KMS-11 (cell line): Measurements from ENCODE around the gene STAC2.
A peak's percentile ranks its signal among the peaks of the same experiment; 100 is the strongest.
"Not testable (repeated sequence)": the region's sequence is repeated elsewhere in the genome, so short reads cannot be mapped to it uniquely, and the experiment has no call there.

ENCODE experiments used
- H2AFZ ChIP-seq: fragments of 200-600 bp; sonication (generic); 2 replicates; pipeline ENCODE4 v1.6.1; 2016; ENCODE audit warnings: antibody characterized with exemption, mixed run types, low read depth
- H3K27ac ChIP-seq: fragments of 200-600 bp; sonication (generic); 2 replicates; pipeline ENCODE4 v1.6.1; 2016; ENCODE audit warnings: mild to moderate bottlenecking, mixed run types
- H3K27me3 ChIP-seq: fragments of 200-600 bp; sonication (generic); 2 replicates; pipeline ENCODE4 v1.6.1; 2017; ENCODE audit warnings: mild to moderate bottlenecking, low read depth, mixed run types, moderate library complexity; ENCODE audit not compliant: insufficient read depth
- H3K36me3 ChIP-seq: fragments of 200-600 bp; sonication (generic); 2 replicates; pipeline ENCODE4 v1.6.1; 2017; ENCODE audit warnings: mild to moderate bottlenecking, mixed run types; ENCODE audit not compliant: insufficient read depth
- H3K4me1 ChIP-seq: fragments of 200-600 bp; sonication (generic); 2 replicates; pipeline ENCODE4 v1.6.1; 2016; ENCODE audit warnings: mild to moderate bottlenecking, low read depth, mixed run types; ENCODE audit not compliant: poor library complexity, severe bottlenecking
- H3K4me2 ChIP-seq: fragments of 200-600 bp; sonication (generic); 2 replicates; pipeline ENCODE4 v1.7.0; 2016; ENCODE audit warnings: mild to moderate bottlenecking, mixed run types
- H3K4me3 ChIP-seq: fragments of 200-600 bp; sonication (generic); IDR thresholded peaks from 2 replicates; pipeline ENCODE4 v1.6.1; 2017; ENCODE audit warnings: low read depth, low read length, mixed read lengths; ENCODE audit not compliant: insufficient read depth
- H3K79me2 ChIP-seq: fragments of 200-600 bp; sonication (generic); 2 replicates; pipeline ENCODE4 v1.6.1; 2016; ENCODE audit warnings: low read depth, mixed run types; ENCODE audit not compliant: insufficient read depth
- H3K9ac ChIP-seq: fragments of 200-600 bp; sonication (generic); 2 replicates; pipeline ENCODE4 v1.6.1; 2016; ENCODE audit warnings: mild to moderate bottlenecking, mixed run types
- H4K20me1 ChIP-seq: fragments of 200-600 bp; sonication (generic); 2 replicates; pipeline ENCODE4 v1.6.1; 2016; ENCODE audit warnings: mild to moderate bottlenecking, mixed run types; ENCODE audit not compliant: insufficient read depth
- TF ChIP-seq, protein P1 (sequence below): fragments of 200-600 bp; sonication (generic); conservative IDR thresholded peaks from 2 replicates; pipeline ENCODE4 v1.6.1; 2017; ENCODE audit warnings: low read depth, mild to moderate bottlenecking, antibody characterized with exemption, low read length, moderate library complexity, mixed read lengths

The STAC2 gene

DNA sequence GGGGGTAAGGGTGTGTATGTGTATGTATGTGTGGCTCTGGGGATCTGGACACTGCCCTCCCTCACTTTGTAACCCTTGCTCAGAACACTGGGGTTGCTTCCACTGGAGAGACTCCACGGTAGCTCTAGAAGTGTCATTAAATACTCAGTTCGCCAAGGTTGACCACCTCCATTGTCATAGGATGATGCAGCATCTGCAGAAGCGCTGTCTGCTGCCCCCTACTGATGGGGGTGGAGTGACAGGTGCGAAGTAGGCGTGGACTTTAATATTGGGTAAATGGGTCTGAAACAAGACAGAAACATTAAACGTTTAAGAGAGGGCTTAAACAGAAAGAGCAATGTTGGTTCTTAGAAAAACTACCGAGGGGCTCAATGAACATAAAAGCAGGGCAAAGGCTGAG lies 35.5 kb upstream of the STAC2 start:
- Histone ChIP-seq H3K4me2 (no peak overlapping the region), H3K4me1 (no peaks in the 10 kb centered on the region), H3K27ac (no peak overlapping the region), H3K27me3 (no peaks in the 10 kb centered on the region), H3K9ac (no peak overlapping the region), H3K79me2 (no peaks in the 10 kb centered on the region), H3K36me3 (no peaks in the 10 kb centered on the region), H2AFZ (no peak overlapping the region), H3K4me3 (no peak overlapping the region), H4K20me1 (no peaks in the 10 kb centered on the region)
- TF ChIP-seq, protein P1, sequence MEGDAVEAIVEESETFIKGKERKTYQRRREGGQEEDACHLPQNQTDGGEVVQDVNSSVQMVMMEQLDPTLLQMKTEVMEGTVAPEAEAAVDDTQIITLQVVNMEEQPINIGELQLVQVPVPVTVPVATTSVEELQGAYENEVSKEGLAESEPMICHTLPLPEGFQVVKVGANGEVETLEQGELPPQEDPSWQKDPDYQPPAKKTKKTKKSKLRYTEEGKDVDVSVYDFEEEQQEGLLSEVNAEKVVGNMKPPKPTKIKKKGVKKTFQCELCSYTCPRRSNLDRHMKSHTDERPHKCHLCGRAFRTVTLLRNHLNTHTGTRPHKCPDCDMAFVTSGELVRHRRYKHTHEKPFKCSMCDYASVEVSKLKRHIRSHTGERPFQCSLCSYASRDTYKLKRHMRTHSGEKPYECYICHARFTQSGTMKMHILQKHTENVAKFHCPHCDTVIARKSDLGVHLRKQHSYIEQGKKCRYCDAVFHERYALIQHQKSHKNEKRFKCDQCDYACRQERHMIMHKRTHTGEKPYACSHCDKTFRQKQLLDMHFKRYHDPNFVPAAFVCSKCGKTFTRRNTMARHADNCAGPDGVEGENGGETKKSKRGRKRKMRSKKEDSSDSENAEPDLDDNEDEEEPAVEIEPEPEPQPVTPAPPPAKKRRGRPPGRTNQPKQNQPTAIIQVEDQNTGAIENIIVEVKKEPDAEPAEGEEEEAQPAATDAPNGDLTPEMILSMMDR = peak; percentile 65

DNA sequence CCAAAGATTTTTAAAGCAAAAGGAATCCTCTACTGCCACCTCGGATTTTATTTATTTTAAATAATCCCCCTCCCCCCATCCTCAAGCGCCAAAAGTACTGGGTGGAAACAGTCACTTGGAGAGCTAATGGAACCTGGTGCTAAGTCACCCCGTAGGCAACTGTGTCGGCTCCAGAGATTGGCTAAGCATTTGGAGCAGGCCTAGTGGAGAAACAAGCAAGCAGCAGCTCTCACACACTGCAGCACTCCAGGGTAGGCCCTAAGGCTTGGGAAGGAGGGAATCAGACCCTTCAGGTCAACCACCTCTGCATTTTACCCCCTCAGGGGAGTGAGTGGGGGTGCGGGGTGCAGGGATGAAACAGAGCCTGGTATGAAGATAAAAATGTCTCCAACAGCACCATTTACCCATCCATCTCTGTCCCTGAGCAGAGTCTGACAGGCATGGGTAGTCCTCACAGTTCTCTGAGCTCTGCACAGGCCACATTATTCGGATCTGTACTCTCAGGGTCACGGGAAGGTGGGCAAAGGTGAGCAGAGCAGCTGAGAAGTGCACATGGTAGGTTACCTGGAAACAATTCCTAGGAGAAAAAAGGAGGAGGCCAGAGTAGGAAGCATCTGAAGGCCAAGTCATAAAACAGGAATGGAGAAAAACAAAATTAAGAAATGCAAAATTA lies 27.2 kb upstream of the STAC2 start:
- Histone ChIP-seq H3K79me2 (no peaks in the 10 kb centered on the region), H4K20me1 (no peaks in the 10 kb centered on the region), H3K4me3 (no peak overlapping the region), H2AFZ (no peak overlapping the region), H3K36me3 (no peaks in the 10 kb centered on the region), H3K4me1 (no peaks in the 10 kb centered on the region), H3K27ac (no peak overlapping the region), H3K4me2 (no peak overlapping the region), H3K27me3 (no peaks in the 10 kb centered on the region), H3K9ac (no peak overlapping the region)
- TF ChIP-seq, protein P1 = no peak

DNA sequence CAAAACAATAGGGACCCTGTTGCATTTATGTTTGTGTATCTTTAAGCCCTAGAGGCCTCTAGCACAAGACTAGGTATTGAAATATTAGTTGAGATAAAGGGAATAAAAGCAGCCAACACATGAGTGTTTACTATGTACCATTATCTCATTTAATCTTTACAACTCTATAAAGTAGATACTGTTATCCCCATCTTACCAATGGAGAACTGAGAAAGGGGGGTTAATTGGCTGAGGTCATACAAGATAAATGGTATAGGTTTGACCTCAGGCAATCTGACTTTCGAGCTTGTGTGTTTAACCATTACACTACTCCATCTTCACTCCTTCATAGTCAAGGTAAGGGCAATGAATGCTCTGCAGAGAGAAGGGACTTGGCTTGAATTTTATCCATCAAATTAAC lies 26.3 kb upstream of the STAC2 start:
- Histone ChIP-seq H3K4me3 (no peak overlapping the region), H3K27ac (no peak overlapping the region), H4K20me1 (no peaks in the 10 kb centered on the region), H3K4me1 (no peaks in the 10 kb centered on the region), H3K79me2 (no peaks in the 10 kb centered on the region), H3K27me3 (no peaks in the 10 kb centered on the region), H2AFZ (no peak overlapping the region), H3K9ac (no peak overlapping the region), H3K4me2 (no peak overlapping the region), H3K36me3 (no peaks in the 10 kb centered on the region)
- TF ChIP-seq, protein P1 = no peak

DNA sequence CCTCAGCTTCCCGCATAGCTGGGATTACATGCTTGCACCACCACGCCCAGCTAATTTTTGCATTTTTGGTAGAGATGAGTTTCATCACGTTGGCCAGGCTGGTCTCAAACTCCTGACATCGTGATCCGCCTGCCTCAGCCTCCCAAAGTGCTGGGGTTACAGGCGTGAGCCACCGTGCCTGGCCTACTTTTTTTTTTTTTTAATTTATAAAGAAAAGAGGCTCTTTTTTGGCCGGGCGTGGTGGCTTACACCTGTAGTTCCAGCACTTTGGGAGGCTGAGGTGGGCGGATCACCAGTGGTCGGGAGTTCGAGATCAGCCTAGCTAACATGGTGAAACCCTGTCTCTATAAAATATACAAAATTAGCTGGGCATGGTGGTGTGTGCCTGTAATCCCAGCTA lies 24.3 kb upstream of the STAC2 start:
- H3K4me1 ChIP-seq, H3K36me3 ChIP-seq, H3K4me2 ChIP-seq, H3K4me3 ChIP-seq, H4K20me1 ChIP-seq, H3K27ac ChIP-seq, H2AFZ ChIP-seq, H3K27me3 ChIP-seq, H3K79me2 ChIP-seq, H3K9ac ChIP-seq: not testable (repeated sequence)

DNA sequence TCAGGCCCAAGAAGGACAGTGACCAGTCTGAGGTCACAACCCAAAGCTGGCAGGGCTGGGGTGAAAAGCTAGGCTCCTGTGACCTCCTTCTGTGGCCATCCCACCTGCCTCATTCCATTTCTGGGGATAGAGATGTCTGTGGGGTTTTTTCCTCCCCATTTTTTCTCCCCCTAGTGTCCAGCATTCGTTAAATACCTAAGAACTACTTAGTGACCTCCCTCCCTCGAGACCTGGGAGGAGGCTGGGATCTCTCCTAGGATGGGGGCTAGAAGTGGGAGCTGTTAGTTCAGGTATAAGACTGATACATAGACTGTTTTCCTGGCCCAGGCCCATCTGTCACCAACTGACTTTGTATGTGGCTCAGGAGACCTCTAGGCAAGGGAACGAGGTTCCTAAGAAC lies 20.5 kb upstream of the STAC2 start:
- H3K36me3 ChIP-seq = no peaks in the 10 kb centered on the region
- no peaks in the 10 kb centered on the region for H3K79me2 ChIP-seq
- H3K4me2 ChIP-seq = no peak overlapping the region
- TF ChIP-seq, protein P1 = peak; percentile 45; the same call in 1 of the 2 replicates
- no peaks in the 10 kb centered on the region for H3K4me1 ChIP-seq
- H3K9ac ChIP-seq = no peak overlapping the region
- no peak overlapping the region for H2AFZ ChIP-seq
- H4K20me1 ChIP-seq = no peaks in the 10 kb centered on the region
- H3K27ac ChIP-seq = no peak overlapping the region
- H3K4me3 ChIP-seq = no peak overlapping the region
- no peaks in the 10 kb centered on the region for H3K27me3 ChIP-seq
